HCT116 (cell line): ENCODE results near the gene MOB2. TPM values are rescaled to one million over a fixed set of nuclear protein-coding genes. Genes with fewer than 3 reads are reported as not detected.

Experiments
- ATAC-seq: fragments of 200-7000 bp; cut with Tn5 transposase; 2 replicates; pipeline ENCODE4 v1.9.1; 2020; ENCODE audit warnings: mild to moderate bottlenecking, moderate library complexity
- BruUV-seq: library from RNA; stranded (reverse); fragments of 400-500 nt; replicated peaks from 2 replicates; lab custom pipeline; 2021; lab: Mats Ljungman, UMichigan
- CTCF ChIA-PET: fragments of 300-600 bp; sonication (Branson Sonifier 250); formaldehyde crosslinking; loops from one replicate; lab custom pipeline; 2021; ENCODE audit warnings: antibody characterized with exemption; lab: Charles Lee
- POLR2A ChIA-PET: fragments of 300-600, 350-600 bp; sonication (Branson Sonifier 250); formaldehyde crosslinking; loops from one replicate; lab custom pipeline; 2021; ENCODE audit warnings: antibody characterized with exemption; lab: Charles Lee
- RAD21 ChIA-PET, 2 experiments: fragments of 300-600 bp; sonication (Branson Sonifier 250); formaldehyde crosslinking; loops; one replicate each; lab custom pipeline; 2023; ENCODE audit warnings: low total read pairs in 2 of 2; ENCODE audit not compliant: uncharacterized antibody in 2 of 2, unreplicated experiment in 2 of 2, low non-redundant PET in 1 of 2; lab: Charles Lee
- DNase-seq: peaks from one replicate; pipeline ENCODE4 v3.0.0-alpha.2; 2010; ENCODE audit warnings: low read depth, low spot score
- H2AFZ ChIP-seq: fragments of 200-600 bp; shearing (Covaris generic), sonication (generic); 2 replicates; pipeline ENCODE4 v1.6.1; 2017; ENCODE audit warnings: low read depth, mixed run types, mixed read lengths, antibody characterized with exemption, low read length; ENCODE audit not compliant: poor library complexity, severe bottlenecking
- H3K27ac ChIP-seq: 2 replicates; pipeline ENCODE4 v1.5.1; 2012; ENCODE audit warnings: low read depth, low read length
- H3K27me3 ChIP-seq: fragments of 200-600 bp; sonication (generic); 2 replicates; pipeline ENCODE4 v1.6.1; 2016; ENCODE audit warnings: mixed run types, low read length, mixed read lengths; ENCODE audit not compliant: insufficient read depth
- H3K36me3 ChIP-seq, 2 experiments: fragments of 200-500 bp in 1 of 2; fragments of 200-600 bp in 1 of 2; sonication (Bioruptor generic) in 1 of 2; sonication (generic) in 1 of 2; 2 replicates each; pipeline versions ENCODE4 v1.5.1 to v1.6.1; 2014 to 2016; ENCODE audit warnings: low read length in 2 of 2, inconsistent platforms in 1 of 2, mixed read lengths in 1 of 2, mixed run types in 1 of 2; ENCODE audit not compliant: insufficient read depth in 2 of 2, control insufficient read depth in 1 of 2
- H3K4me1 ChIP-seq, 2 experiments: fragments of 200-600 bp in 1 of 2; sonication (generic) in 1 of 2; 2 replicates each; pipeline versions ENCODE4 v1.5.1 to v1.6.1; 2012 to 2017; ENCODE audit warnings: low read length in 2 of 2, inconsistent platforms in 1 of 2, mild to moderate bottlenecking in 1 of 2, mixed read lengths in 1 of 2, mixed run types in 1 of 2, moderate library complexity in 1 of 2; ENCODE audit not compliant: insufficient read depth in 2 of 2, control insufficient read depth in 1 of 2
- H3K4me2 ChIP-seq: fragments of 200-600 bp; sonication (generic); 2 replicates; pipeline ENCODE4 v1.6.1; 2017; ENCODE audit warnings: mixed run types, low read length, mixed read lengths
- H3K4me3 ChIP-seq, 2 experiments: fragments of 200-600 bp in 1 of 2; sonication (generic) in 1 of 2; replicated peaks in 1 of 2; 2 replicates each; pipeline ENCODE4 v1.5.1; 2011 to 2016; ENCODE audit warnings: low read length in 2 of 2, control low read depth in 1 of 2, low read depth in 1 of 2, mild to moderate bottlenecking in 1 of 2, mixed read lengths in 1 of 2, mixed run types in 1 of 2
- H3K79me2 ChIP-seq: fragments of 200-600 bp; sonication (generic); 2 replicates; pipeline ENCODE4 v1.6.1; 2017; ENCODE audit warnings: mild to moderate bottlenecking, mixed run types, low read length, moderate library complexity, mixed read lengths; ENCODE audit not compliant: insufficient read depth
- H3K9ac ChIP-seq: fragments of 200-600 bp; sonication (generic); 2 replicates; pipeline ENCODE4 v1.6.1; 2016; ENCODE audit warnings: low read length, mixed read lengths
- H3K9me2 ChIP-seq: fragments of 200-600 bp; sonication (generic), shearing (Covaris generic); 2 replicates; pipeline ENCODE4 v1.6.1; 2017; ENCODE audit warnings: mixed run types, mild to moderate bottlenecking, moderate library complexity; ENCODE audit not compliant: insufficient read depth
- H3K9me3 ChIP-seq, 2 experiments: fragments of 200-500 bp in 1 of 2; fragments of 200-600 bp in 1 of 2; sonication (Bioruptor generic) in 1 of 2; sonication (generic) in 1 of 2; 2 replicates each; pipeline ENCODE4 v1.6.1; 2014 to 2017; ENCODE audit warnings: low read length in 2 of 2, mixed read lengths in 2 of 2, inconsistent platforms in 1 of 2, low read depth in 1 of 2, mild to moderate bottlenecking in 1 of 2, mixed run types in 1 of 2, moderate library complexity in 1 of 2; ENCODE audit not compliant: control insufficient read depth in 1 of 2, insufficient read depth in 1 of 2
- H4K20me1 ChIP-seq: fragments of 200-600 bp; sonication (generic), shearing (Covaris generic); 2 replicates; pipeline ENCODE4 v1.6.1; 2017; ENCODE audit warnings: mixed run types, mild to moderate bottlenecking, moderate library complexity; ENCODE audit not compliant: insufficient read depth
- CBX3 ChIP-seq: IDR thresholded peaks from 2 replicates; pipeline ENCODE4 v1.6.1; 2012; ENCODE audit warnings: low read depth
- EGR1 ChIP-seq: IDR thresholded peaks from 2 replicates; pipeline ENCODE4 v1.6.1; 2012; ENCODE audit warnings: low read depth
- EZH2 ChIP-seq: fragments of 200-600 bp; sonication (generic); IDR thresholded peaks from 2 replicates; pipeline ENCODE4 v1.6.1; 2017; ENCODE audit warnings: antibody characterized with exemption, mixed run types
- JUND ChIP-seq: IDR thresholded peaks from 2 replicates; pipeline ENCODE4 v1.6.1; 2012
- SIN3A ChIP-seq: IDR thresholded peaks from 2 replicates; pipeline ENCODE4 v1.6.1; 2012; ENCODE audit warnings: low read depth
- SRF ChIP-seq: IDR thresholded peaks from 2 replicates; pipeline ENCODE4 v1.6.1; 2012; ENCODE audit warnings: low read depth
- TCF7L2 ChIP-seq: IDR thresholded peaks from 2 replicates; pipeline ENCODE4 v1.7.0; 2011; ENCODE audit warnings: borderline replicate concordance, inconsistent platforms; ENCODE audit not compliant: insufficient read depth, insufficient read length; ENCODE audit errors: extremely low read depth
- YY1 ChIP-seq: IDR thresholded peaks from 2 replicates; pipeline ENCODE4 v1.6.1; 2011; ENCODE audit warnings: low read length, low read depth, moderate library complexity, mild to moderate bottlenecking; ENCODE audit not compliant: insufficient replicate concordance; ENCODE audit errors: extremely low read depth
- intact Hi-C: fragments of 100-400 bp; cut with micrococcal nuclease; formaldehyde crosslinking; loops from 2 replicates; pipeline ENCODE4 v1.10.0; 2022
- total RNA-seq: library from RNA; stranded (reverse); gene quantifications from one replicate; pipeline ENCODE4 v1.2.1, GENCODE V29; 2021; ENCODE audit not compliant: unreplicated experiment
- TF ChIP-seq, protein P1 (sequence below), 3 experiments: fragments of 200-600 bp in 1 of 3; sonication (generic) in 1 of 3; IDR thresholded peaks in 2 of 3; conservative IDR thresholded peaks in 1 of 3; 2 replicates each; pipeline ENCODE4 v1.5.1; 2012 to 2017; ENCODE audit warnings: low read depth in 2 of 3, low read length in 2 of 3, antibody characterized with exemption in 1 of 3, borderline replicate concordance in 1 of 3, control low read depth in 1 of 3, mild to moderate bottlenecking in 1 of 3, mixed read lengths in 1 of 3, mixed run types in 1 of 3, moderate library complexity in 1 of 3; ENCODE audit not compliant: insufficient read depth in 1 of 3
- TF ChIP-seq, protein P2 (sequence below): IDR thresholded peaks from 2 replicates; pipeline ENCODE4 v1.6.1; 2012

Gene MOB2
- total RNA-seq, 1 experiment from 2014 or later, result 25.7 TPM

DNA sequence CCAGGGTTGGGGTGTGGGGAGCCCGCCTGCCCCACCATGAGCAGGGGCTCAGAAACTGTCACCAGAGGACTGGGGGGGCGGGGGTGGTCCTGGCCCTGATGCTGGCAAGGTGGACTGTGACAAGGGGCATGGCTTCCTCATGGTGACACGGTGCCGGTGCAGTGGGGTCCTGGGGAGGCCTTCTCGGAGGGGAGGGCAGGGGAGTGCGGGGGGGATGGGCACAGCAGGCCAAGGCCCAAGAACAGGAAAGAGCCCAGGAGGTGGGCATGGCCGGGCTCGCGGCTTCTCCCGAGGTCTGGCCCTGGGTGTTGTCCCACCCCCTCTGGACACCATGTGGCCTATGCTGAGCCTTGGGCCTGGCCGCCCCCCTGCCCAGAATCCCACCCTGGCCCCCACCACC is 47.2 kb downstream of the MOB2 start:
- Histone ChIP-seq H3K27ac (no peak overlapping the region), H3K9me3 (no peaks in the 10 kb centered on the region), H2AFZ (no peak overlapping the region), H3K4me1 (peaks cover 0 to 6% of the 10 kb centered on the region in 2 experiments; a peak in 1 of 4 replicates), H3K4me3 (no peak overlapping the region), H4K20me1 (no peaks in the 10 kb centered on the region), H3K36me3 (no peaks in the 10 kb centered on the region), H3K9me2 (no peaks in the 10 kb centered on the region), H3K79me2 (no peaks in the 10 kb centered on the region), H3K9ac (no peak overlapping the region), H3K4me2 (no peak overlapping the region), H3K27me3 (no peaks in the 10 kb centered on the region)
- no TSS peak for BruUV-seq
- no peak for ATAC-seq
- no peak for DNase-seq
- intact Hi-C loops, result no loop called here
- TF ChIP-seq CBX3, result no peak
- TF ChIP-seq EGR1, result no peak
- TF ChIP-seq JUND, result no peak
- TF ChIP-seq, protein P1, sequence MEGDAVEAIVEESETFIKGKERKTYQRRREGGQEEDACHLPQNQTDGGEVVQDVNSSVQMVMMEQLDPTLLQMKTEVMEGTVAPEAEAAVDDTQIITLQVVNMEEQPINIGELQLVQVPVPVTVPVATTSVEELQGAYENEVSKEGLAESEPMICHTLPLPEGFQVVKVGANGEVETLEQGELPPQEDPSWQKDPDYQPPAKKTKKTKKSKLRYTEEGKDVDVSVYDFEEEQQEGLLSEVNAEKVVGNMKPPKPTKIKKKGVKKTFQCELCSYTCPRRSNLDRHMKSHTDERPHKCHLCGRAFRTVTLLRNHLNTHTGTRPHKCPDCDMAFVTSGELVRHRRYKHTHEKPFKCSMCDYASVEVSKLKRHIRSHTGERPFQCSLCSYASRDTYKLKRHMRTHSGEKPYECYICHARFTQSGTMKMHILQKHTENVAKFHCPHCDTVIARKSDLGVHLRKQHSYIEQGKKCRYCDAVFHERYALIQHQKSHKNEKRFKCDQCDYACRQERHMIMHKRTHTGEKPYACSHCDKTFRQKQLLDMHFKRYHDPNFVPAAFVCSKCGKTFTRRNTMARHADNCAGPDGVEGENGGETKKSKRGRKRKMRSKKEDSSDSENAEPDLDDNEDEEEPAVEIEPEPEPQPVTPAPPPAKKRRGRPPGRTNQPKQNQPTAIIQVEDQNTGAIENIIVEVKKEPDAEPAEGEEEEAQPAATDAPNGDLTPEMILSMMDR (IDR thresholded peaks at IDR 0.05 in 2 of 3, conservative IDR thresholded peaks at IDR 0.05 in 1 of 3; ENCODE audit: borderline replicate concordance in 1 of 3, insufficient read depth in 1 of 3, low read depth in 2 of 3, low read length in 2 of 3), result no peak
- no peak for TF ChIP-seq TCF7L2
- TF ChIP-seq YY1, result no peak
- no peak for TF ChIP-seq SIN3A
- TF ChIP-seq, protein P2, sequence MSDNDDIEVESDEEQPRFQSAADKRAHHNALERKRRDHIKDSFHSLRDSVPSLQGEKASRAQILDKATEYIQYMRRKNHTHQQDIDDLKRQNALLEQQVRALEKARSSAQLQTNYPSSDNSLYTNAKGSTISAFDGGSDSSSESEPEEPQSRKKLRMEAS, result no peak
- no peak for TF ChIP-seq EZH2
- no peak for TF ChIP-seq SRF
- CTCF ChIA-PET, result no interaction called here
- POLR2A ChIA-PET, result no interaction called here
- RAD21 ChIA-PET, result no interaction called here
